IPS DF 4.7 (cell line): ENCODE results near the gene EID3.
"Not testable (repeated sequence)": the region's sequence is repeated elsewhere in the genome, so short reads cannot be mapped to it uniquely, and the experiment has no call there.

Experiments
- DNase-seq: peaks from one replicate; pipeline ENCODE4 v3.0.0-alpha.2; 2013; ENCODE audit warnings: low spot score; ENCODE audit errors: extremely low read depth

Gene EID3

GRCh38 chr12:104310751-104311633, 7.5 kb downstream of the EID3 start:
- DNase-seq: no peak

- no peak for DNase-seq
Observed at GRCh38 chr12:104312202-104312601, 8.7 kb downstream of the EID3 start.

- DNase-seq: no peak
Observed at GRCh38 chr12:104312654-104313053, 9.1 kb downstream of the EID3 start.

- DNase-seq: no peak
Observed at GRCh38 chr12:104313568-104314241, 10.2 kb downstream of the EID3 start.

- no peak for DNase-seq
Observed at GRCh38 chr12:104314242-104314614, 10.7 kb downstream of the EID3 start.

GRCh38 chr12:104315326-104316224, 12.0 kb downstream of the EID3 start:
- DNase-seq: no peak

GRCh38 chr12:104316936-104317335, 13.4 kb downstream of the EID3 start:
- no peak for DNase-seq

- DNase-seq: no peak
Observed at GRCh38 chr12:104317538-104318210, 14.1 kb downstream of the EID3 start.

- DNase-seq: no peak
Observed at GRCh38 chr12:104319028-104319427, 15.5 kb downstream of the EID3 start.

- no peak for DNase-seq
Observed at GRCh38 chr12:104319918-104320626, 16.5 kb downstream of the EID3 start.

- no peak for DNase-seq
Observed at GRCh38 chr12:104320627-104321024, 17.1 kb downstream of the EID3 start.

GRCh38 chr12:104321949-104322348, 18.4 kb downstream of the EID3 start:
- no peak for DNase-seq

GRCh38 chr12:104322533-104322932, 19.0 kb downstream of the EID3 start:
- not testable (repeated sequence) for DNase-seq

- no peak for DNase-seq
Observed at GRCh38 chr12:104323899-104324298, 20.4 kb downstream of the EID3 start.

- not testable (repeated sequence) for DNase-seq
Observed at GRCh38 chr12:104328278-104328677, 24.7 kb downstream of the EID3 start.

GRCh38 chr12:104328790-104329189, 25.3 kb downstream of the EID3 start:
- DNase-seq: no peak

- no peak for DNase-seq
Observed at GRCh38 chr12:104329707-104330532, 26.4 kb downstream of the EID3 start.

GRCh38 chr12:104331376-104331775, 27.8 kb downstream of the EID3 start:
- DNase-seq: no peak

- DNase-seq: not testable (repeated sequence)
Observed at GRCh38 chr12:104332273-104332672, 28.7 kb downstream of the EID3 start.
